Upper lobe of right lung (tissue), 1 donor: ENCODE results near the gene LRRFIP1. TPM values are rescaled to one million over a fixed set of nuclear protein-coding genes. Genes with fewer than 3 reads are reported as not detected.

Experiments used
- ATAC-seq: fragments of 200-7000 bp; cut with Tn5 transposase; one replicate; pipeline ENCODE4 v1.9.1; 2020; ENCODE audit warnings: mild to moderate bottlenecking, moderate library complexity
- DNase-seq: peaks from one replicate; pipeline ENCODE4 v3.0.0-alpha.2; 2020
- H3K27ac ChIP-seq: fragments of 200-600 bp; one replicate; pipeline ENCODE4 v1.8.0; 2022
- H3K27me3 ChIP-seq: fragments of 200-600 bp; one replicate; pipeline ENCODE4 v1.8.0; 2022; ENCODE audit warnings: mild to moderate bottlenecking
- H3K36me3 ChIP-seq: fragments of 200-600 bp; one replicate; pipeline ENCODE4 v1.8.0; 2022
- H3K4me1 ChIP-seq: fragments of 200-600 bp; one replicate; pipeline ENCODE4 v1.8.0; 2022
- H3K4me3 ChIP-seq: fragments of 200-600 bp; one replicate; pipeline ENCODE4 v1.8.0; 2022; ENCODE audit warnings: mild to moderate bottlenecking
- H3K9me3 ChIP-seq: fragments of 200-600 bp; one replicate; pipeline ENCODE4 v1.8.0; 2022
- intact Hi-C: fragments of 100-400 bp; cut with DNase I; formaldehyde crosslinking; loops from one replicate; pipeline ENCODE4 v1.11.0; 2022
- total RNA-seq: library from RNA; stranded (reverse); fragmentation: NEBNext Ultra II Directional; extraction: Animal tissue kit (Norgen Biotek cat#: 25700); gene quantifications from one replicate; pipeline ENCODE4 v1.2.1, GENCODE V29; 2021
- TF ChIP-seq, protein P1 (sequence below): fragments of 200-600 bp; IDR thresholded peaks from one replicate; pipeline ENCODE4 v1.8.0; 2022; ENCODE audit warnings: antibody characterized with exemption
- donor health status: DM: no; HTN: yes; CAD: no; lungs with severe emphysema.

LRRFIP1 gene
- total RNA-seq, 1 donor from 2014 or later, result 178 TPM

DNA sequence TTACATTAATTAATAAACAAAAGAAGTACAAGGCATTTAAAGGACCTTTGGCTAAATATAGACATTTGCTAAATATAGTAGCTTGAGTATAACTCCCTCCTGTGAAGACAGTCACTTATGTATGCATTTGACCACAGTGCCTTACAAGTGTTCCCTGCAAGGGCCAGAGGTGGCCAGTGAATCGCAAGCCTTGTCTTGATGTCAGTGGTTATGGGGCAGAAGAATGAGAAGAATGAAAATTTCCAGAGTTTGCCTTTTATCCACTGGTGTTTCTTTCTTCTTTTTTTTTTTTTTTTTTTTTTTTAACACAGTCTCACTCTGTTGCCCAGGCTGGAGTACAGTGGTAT, 1.8 kb downstream of the LRRFIP1 start:
- DNase-seq (no peak), ATAC-seq (no peak)
- Histone ChIP-seq H3K36me3 (no peaks in the 10 kb centered on the region), H3K4me3 (no peak overlapping the region), H3K4me1 (peaks cover 30% of the 10 kb centered on the region), H3K27ac (no peak overlapping the region), H3K27me3 (no peaks in the 10 kb centered on the region), H3K9me3 (no peaks in the 10 kb centered on the region)
- TF ChIP-seq, protein P1, sequence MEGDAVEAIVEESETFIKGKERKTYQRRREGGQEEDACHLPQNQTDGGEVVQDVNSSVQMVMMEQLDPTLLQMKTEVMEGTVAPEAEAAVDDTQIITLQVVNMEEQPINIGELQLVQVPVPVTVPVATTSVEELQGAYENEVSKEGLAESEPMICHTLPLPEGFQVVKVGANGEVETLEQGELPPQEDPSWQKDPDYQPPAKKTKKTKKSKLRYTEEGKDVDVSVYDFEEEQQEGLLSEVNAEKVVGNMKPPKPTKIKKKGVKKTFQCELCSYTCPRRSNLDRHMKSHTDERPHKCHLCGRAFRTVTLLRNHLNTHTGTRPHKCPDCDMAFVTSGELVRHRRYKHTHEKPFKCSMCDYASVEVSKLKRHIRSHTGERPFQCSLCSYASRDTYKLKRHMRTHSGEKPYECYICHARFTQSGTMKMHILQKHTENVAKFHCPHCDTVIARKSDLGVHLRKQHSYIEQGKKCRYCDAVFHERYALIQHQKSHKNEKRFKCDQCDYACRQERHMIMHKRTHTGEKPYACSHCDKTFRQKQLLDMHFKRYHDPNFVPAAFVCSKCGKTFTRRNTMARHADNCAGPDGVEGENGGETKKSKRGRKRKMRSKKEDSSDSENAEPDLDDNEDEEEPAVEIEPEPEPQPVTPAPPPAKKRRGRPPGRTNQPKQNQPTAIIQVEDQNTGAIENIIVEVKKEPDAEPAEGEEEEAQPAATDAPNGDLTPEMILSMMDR, result no peak
- intact Hi-C loops, result no loop called here

DNA sequence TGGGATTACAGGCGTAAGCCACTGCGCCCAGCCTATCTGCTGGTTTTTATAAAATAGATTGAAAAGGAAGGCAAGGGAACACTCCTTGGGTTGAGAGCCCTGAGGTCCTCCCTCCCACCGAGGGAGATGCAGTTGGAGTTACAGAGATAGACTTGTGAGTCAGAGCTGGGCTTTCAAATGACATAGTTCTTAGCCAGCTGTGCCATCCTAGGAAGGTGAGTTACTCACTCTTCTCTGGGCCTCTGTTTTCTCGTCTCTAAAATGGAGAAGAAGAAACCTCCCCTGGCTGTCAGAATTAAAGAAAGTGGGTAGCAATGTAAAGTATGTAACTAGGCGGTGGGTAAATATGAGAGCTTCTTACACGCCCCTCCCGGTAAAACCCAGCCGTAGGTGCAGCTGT, 2.4 kb downstream of the LRRFIP1 start:
- ATAC-seq, result no peak
- Histone ChIP-seq H3K4me3 (no peak overlapping the region), H3K9me3 (no peaks in the 10 kb centered on the region), H3K36me3 (no peaks in the 10 kb centered on the region), H3K4me1 (peaks cover 30% of the 10 kb centered on the region), H3K27me3 (no peaks in the 10 kb centered on the region), H3K27ac (no peak overlapping the region)
- intact Hi-C loops, result no loop called here
- TF ChIP-seq, protein P1, result no peak
- no peak for DNase-seq

DNA sequence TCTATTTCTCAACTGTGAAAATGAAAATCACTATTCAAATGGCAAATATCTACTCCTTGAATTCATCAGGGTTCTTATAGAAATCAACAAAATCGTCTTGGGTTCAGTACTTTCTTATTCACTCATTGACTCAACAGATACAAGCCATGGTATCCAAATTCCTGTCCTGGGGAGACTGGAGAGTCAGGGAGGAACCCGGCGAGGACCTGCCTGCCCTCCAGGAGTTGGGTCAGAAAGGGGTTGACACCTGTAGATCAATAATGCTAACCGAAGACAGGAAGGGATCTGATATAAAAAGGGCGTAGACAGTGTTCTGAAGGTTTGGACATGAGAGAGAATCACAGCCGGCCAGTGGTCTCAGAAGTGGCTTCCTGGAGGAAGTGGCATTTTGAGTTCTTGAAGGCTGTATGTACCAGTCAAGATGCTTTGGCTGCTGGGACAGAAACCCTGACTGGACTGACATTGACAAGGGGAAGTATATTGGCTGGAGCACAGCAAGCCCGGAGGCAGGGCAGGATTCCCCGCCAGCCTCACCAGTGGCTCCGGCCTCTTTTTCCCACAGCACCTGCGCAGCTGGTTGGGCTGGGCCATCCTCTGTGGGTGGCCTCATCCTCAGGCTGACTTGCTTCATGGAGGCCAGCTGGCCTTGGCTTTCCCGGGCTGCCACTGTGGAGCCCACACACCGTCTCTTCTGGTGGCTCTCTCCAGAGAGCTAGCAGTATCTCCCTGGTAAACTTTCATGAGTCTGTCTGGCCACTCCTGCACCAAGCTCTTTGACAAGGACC, 3.0 kb downstream of the LRRFIP1 start:
- ATAC-seq, result no peak
- H3K27ac ChIP-seq, result no peak overlapping the region
- H3K27me3 ChIP-seq, result no peaks in the 10 kb centered on the region
- peaks cover 29% of the 10 kb centered on the region for H3K4me1 ChIP-seq
- H3K9me3 ChIP-seq, result no peaks in the 10 kb centered on the region
- intact Hi-C loops, result no loop called here
- no peak overlapping the region for H3K4me3 ChIP-seq
- TF ChIP-seq, protein P1, result no peak
- DNase-seq, result peak; percentile 42
- H3K36me3 ChIP-seq, result no peaks in the 10 kb centered on the region

DNA sequence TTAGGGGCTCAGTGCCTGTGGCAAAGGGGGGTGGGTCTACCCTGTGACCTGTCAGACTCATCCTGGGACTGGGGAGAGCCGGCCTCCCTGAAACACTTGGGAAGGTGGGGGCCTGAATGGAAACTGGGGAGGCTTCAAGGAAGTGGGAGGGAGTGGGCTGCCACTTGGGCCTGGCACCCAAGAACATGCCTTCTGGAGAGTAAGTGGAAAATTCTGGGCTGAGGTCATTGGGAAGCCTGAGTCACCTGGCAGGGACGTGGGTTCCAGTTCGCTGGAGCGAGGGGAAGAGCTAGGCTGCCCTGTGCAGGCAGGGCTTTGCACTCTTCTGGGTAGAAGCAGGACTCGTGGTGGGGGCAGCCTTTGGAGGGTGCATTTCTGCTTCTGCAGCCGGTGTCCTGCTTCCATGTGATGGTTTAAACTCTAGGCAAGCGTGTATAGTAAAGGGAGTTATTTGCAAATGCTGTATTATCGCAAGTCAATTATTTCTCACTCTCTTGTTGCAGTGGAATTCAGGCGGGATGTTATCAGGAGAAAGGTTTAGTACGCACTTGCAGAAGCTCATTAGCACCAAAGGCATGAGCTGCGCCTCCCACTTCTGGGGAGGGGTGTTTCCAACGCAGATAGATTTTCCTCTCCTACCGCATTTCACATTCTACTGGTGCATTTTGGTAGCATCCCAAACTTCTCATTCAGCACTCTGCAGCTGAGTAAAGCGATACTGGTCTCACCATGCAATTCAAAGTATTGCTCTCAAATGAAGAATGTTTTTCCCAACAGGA, 3.8 kb downstream of the LRRFIP1 start:
- no peak overlapping the region for H3K4me3 ChIP-seq
- ATAC-seq, result no peak
- no peaks in the 10 kb centered on the region for H3K9me3 ChIP-seq
- H3K4me1 ChIP-seq, result peaks cover 22% of the 10 kb centered on the region
- TF ChIP-seq, protein P1, result no peak
- no peak overlapping the region for H3K27ac ChIP-seq
- intact Hi-C loops, result no loop called here
- H3K27me3 ChIP-seq, result no peaks in the 10 kb centered on the region
- H3K36me3 ChIP-seq, result no peaks in the 10 kb centered on the region
- DNase-seq, result peak; percentile 37

DNA sequence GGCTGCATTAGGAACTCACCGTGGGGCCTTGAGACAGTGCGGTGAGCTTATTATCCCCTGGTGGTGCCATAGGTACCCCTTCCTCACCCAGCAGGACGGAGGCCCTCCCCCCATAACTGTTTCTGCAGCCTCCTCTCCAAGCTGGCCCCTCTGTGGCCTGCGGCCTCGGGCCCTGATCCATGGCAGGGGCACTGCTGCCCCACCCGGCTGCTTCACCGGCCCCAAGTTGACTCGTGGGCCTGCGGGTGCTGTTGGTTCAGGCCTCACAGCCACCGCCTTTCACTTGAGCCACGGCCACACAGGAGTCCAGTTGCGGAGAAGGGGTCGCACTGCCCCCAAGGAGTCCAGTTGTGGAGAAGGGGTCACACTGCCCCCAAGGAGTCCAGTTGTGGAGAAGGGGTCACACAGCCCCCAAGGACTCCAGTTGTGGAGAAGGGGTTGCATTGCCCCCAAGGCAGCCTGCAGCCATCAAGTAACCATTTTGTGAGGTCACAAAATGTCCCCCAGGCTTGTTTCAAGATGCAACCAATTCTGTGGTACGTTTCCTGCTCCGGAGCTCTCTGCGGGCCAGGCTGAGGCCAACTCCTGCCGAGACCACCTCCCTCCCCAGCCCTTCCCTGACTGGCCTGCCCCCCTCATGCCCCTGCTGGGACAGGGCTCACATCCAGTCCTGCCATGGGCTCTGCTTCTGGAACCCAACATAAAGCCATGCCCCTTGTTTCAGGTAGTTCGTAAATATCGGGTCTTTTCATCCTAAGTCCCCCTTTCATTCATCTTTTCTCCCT, 4.6 kb downstream of the LRRFIP1 start:
- Histone ChIP-seq H3K4me1 (peaks cover 14% of the 10 kb centered on the region), H3K9me3 (no peaks in the 10 kb centered on the region), H3K27ac (no peak overlapping the region), H3K27me3 (no peaks in the 10 kb centered on the region), H3K4me3 (no peak overlapping the region), H3K36me3 (no peaks in the 10 kb centered on the region)
- DNase-seq, result peak; percentile 48
- ATAC-seq, result no peak
- TF ChIP-seq, protein P1, result no peak
- intact Hi-C loops, result no loop called here
